MV-4-11 (cell line): ENCODE results near the gene ZMYND10.
"Not testable (repeated sequence)": the region's sequence is repeated elsewhere in the genome, so short reads cannot be mapped to it uniquely, and the experiment has no call there.

Experiments
- DNase-seq: peaks from one replicate; lab custom pipeline; 2025; lab: John Stamatoyannopoulos, UW

Gene ZMYND10

DNA sequence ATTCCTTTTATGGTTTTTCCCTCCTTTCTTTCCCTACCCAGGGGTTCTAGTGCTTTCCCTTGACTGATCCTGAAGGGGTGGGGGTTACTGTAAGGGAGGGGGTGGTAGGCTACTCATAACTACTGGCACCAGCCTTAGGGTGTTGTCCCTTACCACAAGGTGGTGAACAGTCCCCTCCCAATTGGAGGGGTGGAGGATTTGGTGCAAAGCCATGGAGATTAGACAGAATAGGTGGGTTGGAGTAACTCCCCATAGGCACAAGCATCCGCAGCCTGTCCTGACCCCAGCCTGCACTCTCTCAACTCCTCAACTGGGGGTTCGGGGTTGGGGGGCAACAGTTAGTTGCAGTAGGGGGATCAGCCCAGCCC is 20.4 kb downstream of the ZMYND10 start:
- DNase-seq = no peak

- peak; percentile 46 for DNase-seq
Measured at GRCh38 chr3:50324351-50325112, 21.0 kb downstream of the ZMYND10 start.

DNA sequence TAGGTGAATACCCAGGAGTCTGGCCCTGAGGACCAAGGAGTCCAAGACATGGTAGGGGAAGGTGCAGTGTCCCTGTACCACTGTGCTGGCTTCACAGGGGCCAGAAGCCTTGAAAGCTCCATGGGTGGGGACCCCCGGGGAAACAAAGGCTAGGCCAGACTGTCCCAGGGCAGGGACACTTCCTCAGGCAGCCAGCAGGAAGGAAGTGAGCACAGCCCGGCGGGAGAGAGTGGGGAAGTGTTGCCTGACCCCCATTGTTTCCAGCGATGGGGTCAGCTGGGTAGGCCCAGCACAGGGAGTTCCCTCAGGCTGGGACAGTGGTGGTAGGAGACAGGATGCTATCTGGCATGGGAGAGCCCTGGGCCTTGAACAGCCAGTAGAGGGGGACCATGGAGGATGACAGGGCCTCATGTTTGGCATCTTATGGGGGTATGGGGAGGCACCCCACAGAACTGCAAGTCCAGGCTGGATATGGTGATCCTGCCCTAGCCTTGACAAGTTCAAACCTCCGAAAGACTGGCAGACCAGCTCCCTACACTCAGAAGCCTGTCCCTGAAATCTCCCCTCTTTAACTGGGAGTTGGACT is 21.8 kb downstream of the ZMYND10 start:
- DNase-seq = no peak

DNA sequence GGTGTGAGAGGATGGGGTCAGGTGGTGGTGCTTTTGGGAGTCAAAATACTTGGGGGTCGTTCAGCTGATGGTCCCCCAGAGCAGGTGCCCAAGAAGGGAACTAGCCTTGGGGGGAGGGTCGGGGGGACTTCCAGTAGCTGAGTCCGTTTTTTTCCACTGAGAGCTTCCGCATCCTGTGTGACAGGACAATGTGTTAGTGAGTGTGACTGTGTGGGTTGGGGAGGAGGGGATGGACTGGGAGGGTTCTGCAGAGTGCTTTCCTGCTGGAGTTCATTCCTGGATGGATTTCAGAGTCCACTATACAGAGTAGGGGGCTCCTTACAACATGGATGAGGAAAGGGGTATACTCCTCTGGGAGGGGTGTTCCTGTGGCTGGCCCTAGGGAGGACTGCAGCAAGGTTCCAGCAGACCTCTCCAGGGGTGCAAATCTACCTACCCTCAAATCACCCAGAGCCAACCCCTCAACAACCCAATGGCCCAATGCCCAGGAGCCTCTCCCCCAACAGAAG is 22.4 kb downstream of the ZMYND10 start:
- no peak for DNase-seq

DNA sequence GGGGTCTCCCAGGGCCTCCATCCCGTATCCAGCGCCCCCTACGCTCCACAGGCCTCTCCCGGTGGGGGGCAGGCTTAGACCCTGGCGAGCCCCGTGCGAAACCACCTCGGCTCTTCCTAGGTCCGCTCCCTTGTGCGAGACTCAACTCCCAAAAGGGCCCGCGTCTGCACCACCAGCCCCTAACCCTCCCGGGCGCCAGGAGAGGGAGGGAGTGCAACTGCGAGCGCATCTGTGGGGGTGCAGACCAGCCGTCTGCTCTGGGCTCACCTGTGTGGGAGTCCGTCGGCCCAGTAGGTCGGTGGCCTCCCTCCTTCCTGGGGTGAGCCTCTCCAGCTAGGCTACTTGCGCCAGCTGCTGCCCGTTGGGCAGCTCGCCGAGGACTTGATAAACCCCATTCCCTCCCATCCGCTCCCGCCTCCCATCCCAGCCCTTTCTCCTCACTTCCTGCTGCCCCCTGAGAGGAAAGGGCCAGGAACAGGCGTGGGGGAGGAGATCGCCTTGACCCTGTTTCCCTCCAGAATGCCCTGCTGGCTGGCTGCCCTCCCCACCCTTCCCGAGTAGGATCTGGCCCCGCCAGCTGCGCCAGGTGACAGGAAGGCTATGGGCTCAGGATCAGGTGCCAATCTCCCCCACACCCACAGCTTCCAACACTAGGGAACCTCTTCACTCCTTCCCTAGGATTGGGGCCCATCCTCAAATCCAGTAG is 23.0 kb downstream of the ZMYND10 start, which contains the start of gene HYAL2:
Gene HYAL2 (minus strand): TSS at position 360 of the 706 bp plus-strand sequence. CDS start 2,256 bp downstream, outside the sequence.
- DNase-seq = no peak

DNA sequence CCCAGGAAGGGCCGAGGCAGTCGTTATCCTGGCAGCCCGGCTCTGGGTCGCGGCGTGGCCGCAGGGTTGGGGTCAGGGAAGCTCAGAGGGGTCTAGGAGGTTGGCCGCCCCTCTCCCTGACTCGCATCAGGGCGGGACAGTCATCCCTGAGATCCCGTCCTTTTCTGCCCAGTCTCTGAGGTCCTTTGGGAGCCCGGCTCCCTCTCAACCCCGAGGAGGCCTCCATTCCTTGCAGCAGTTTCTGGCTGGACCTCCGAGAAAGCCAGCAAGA is 23.5 kb downstream of the ZMYND10 start:
- no peak for DNase-seq

- DNase-seq = peak; percentile 78
Measured at GRCh38 chr3:50321336-50322114, 24.0 kb downstream of the ZMYND10 start.

DNA sequence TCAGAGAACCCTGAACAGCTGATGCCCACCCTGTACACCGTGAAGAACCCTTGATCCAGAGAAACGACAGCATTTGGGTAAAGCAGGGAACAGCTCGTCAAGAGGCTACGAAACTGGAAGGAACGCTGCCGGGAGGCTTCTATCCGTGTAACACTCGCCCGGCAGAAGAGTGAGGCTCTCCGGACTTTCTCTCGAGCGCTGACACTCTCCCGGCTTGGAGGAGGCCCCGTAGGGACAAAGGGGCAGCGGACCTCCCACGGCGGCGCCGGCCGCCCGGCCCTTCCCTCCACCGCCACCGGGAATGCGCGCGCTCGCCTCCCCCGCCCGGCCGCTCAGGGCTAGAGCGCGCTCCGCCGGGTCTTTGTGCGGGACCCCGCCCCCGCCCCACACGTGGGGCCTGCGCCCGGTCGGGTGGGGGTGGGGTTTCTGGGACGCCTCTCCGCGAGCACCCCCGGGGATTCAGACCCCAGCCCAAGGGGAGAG is 24.6 kb downstream of the ZMYND10 start:
- DNase-seq = peak; percentile 29

GRCh38 chr3:50319894-50320625 is 25.5 kb downstream of the ZMYND10 start:
- no peak for DNase-seq

DNA sequence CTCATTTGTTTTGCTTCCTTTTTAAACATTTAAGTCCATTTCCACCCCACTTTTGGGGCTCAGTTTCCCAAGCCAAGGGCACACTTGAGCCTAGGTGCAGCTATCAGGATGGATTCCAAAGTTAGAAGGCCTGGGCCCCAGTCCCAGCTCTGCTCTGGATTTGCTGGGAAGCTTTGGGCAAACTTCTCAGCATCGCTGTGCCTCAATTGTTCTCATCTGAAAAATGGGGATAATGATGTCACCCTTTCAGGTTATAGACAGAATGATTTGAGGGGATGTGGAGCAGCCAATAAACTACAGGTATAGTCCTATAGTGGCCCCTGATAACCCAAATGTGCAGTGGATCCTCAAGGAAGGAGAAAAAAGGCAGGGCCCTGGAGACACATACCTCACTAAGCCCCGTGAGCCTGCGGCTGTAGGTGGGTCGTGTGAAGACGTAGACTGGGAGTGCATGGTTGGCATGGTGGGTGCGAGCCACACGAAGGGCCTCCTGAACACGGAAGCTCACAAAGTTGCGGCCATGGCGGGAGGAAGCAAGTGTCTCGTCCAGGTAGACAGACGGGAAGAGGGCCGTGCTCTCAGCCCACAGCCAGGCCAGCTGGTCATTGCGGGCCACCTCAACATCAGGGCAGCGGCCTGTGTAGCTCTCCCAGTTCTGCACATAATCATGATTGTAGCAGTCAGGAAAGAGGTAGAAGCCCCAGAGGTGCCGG is 26.2 kb downstream of the ZMYND10 start:
- no peak for DNase-seq

GRCh38 chr3:50318615-50319014 is 26.9 kb downstream of the ZMYND10 start:
- DNase-seq = no peak

GRCh38 chr3:50318163-50318562 is 27.4 kb downstream of the ZMYND10 start:
- DNase-seq = no peak

- no peak for DNase-seq
Measured at GRCh38 chr3:50317300-50317699, 28.2 kb downstream of the ZMYND10 start.

DNA sequence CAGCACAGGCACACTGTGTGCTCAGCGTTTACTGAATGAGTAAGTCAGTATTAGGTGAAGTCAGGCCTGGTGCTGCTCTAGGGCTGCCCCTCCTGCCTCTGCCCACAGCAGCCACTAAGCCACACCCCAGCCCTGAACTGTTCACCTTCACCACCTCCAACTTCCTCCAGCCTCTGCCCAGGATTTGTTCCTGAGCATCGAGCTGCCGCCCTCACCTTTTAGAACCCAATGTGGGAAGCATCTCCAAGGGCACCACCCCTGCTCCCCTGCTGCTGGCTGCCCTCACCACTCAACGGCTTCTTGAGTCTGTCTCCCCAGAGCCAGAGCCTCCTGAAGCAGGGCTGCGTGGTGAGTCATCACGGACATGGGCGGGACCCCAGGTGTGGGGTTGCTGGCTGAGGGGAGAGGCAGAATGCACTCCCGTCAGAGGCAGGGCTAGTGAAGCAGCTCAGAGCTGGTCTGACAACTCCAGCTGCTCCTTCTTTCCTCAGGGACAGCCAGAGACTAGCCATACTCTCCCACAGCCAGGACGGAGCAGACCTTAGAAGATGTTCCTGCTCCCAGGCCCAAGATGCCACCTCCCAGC is 28.8 kb downstream of the ZMYND10 start:
- no peak for DNase-seq

DNA sequence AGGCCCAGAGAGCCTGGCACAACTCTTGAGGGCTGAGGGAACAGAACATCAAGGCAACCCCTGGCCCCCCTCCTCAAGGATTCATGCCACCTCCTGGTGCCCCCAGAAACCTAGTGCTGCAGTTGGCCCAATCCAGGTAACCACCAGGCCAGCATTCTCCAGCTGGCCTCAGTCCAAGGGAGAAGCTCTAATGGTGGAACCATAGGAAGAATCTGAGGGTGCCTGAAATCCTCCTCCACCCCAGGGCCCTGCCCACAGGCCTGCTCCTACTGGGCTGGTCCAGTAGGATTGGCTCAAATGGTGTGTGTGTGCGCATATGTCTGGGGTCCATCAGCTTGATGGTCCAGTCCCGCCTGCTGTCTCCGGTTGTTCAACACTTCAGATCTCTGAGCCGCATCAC is 30.7 kb downstream of the ZMYND10 start:
- no peak for DNase-seq

GRCh38 chr3:50314342-50314741 is 31.2 kb downstream of the ZMYND10 start:
- no peak for DNase-seq

GRCh38 chr3:50312041-50312440 is 33.5 kb downstream of the ZMYND10 start:
- DNase-seq = not testable (repeated sequence)

GRCh38 chr3:50304601-50305000 is 40.9 kb downstream of the ZMYND10 start:
- DNase-seq = no peak

DNA sequence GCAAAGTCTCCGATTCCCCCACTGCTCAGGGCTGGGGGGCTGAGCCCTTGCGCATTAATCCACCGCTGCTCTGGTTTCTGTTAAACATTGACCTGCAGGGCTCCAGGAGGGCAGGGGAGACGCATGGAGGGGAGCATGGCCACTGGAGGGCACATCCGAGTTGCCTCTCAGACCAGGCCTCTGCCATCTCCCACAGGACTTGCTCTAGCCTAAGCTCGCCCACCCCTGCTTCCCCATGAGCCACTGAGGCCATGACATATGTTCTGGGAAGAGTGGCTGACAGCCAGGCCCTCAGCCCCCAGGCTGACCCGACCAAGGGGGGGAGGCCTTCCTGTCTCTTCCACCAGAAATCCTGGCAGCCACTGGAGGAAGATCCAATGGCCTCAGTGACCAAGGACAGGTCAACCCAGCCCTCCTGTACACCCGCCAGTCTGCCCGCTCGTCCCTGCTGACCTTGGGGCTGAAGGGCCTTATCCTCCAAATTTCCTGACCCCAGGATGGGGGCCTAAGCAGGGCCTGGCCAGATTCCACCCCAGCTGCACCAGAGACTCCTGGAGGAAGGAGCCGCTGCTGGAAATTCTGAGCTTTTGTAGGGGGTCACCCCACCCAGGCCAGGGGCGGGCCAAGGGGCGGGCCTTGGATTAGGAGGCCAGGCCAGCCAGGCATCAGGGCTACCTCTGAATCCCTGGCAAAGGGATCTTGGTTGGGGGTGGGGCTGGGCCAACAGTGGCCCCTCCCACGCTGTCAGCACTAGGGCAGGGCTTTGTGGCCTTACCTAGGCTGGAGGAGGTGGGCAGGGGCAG is 42.3 kb downstream of the ZMYND10 start, which contains the start of gene HYAL1:
Gene HYAL1 (minus strand): TSS at position 562 of the 803 bp plus-strand sequence. CDS start 618 bp downstream, outside the sequence.
- DNase-seq = no peak
